Liver (tissue), 9 donors: ENCODE data around the gene KMT2E. TPM values are rescaled to one million over a fixed set of nuclear protein-coding genes. Genes with fewer than 3 reads are reported as not detected.

ENCODE experiments used
- DNase-seq: peaks from one replicate; pipeline ENCODE4 v3.0.0-alpha.2; 2017; ENCODE audit warnings: low spot score
- H3K27ac ChIP-seq, 2 donors: one replicate each; pipeline ENCODE4 v1.7.0; 2013; ENCODE audit warnings: inconsistent platforms in 2 of 2, low read length in 2 of 2, control low read depth in 1 of 2, low read depth in 1 of 2, mild to moderate bottlenecking in 1 of 2
- H3K27me3 ChIP-seq, 4 donors: one replicate each; pipeline versions ENCODE4 v1.6.1 to v1.7.0; 2013; ENCODE audit warnings: low read length in 3 of 4, inconsistent platforms in 1 of 4, mild to moderate bottlenecking in 1 of 4, moderate library complexity in 1 of 4; ENCODE audit not compliant: control insufficient read depth in 4 of 4, insufficient read depth in 4 of 4
- H3K36me3 ChIP-seq, 4 donors: one replicate each; pipeline versions ENCODE4 v1.6.1 to v1.7.0; 2013; ENCODE audit warnings: low read length in 3 of 4, mild to moderate bottlenecking in 3 of 4, low read depth in 1 of 4, moderate library complexity in 1 of 4; ENCODE audit not compliant: control insufficient read depth in 4 of 4, insufficient read depth in 3 of 4
- H3K4me1 ChIP-seq, 4 donors: one replicate each; pipeline versions ENCODE4 v1.6.1 to v1.7.0; 2013; ENCODE audit warnings: low read length in 3 of 4, mild to moderate bottlenecking in 3 of 4, moderate library complexity in 1 of 4; ENCODE audit not compliant: control insufficient read depth in 4 of 4, insufficient read depth in 4 of 4
- H3K4me3 ChIP-seq, 3 donors: one replicate each; pipeline versions ENCODE4 v1.6.1 to v1.7.0; 2013; ENCODE audit warnings: low read length in 3 of 3, control low read depth in 1 of 3, low read depth in 1 of 3, mild to moderate bottlenecking in 1 of 3
- H3K9ac ChIP-seq, 2 donors: one replicate each; pipeline ENCODE4 v1.7.0; 2013; ENCODE audit warnings: low read length in 2 of 2, mild to moderate bottlenecking in 2 of 2, moderate library complexity in 2 of 2, control low read depth in 1 of 2, low read depth in 1 of 2
- H3K9me3 ChIP-seq, 4 donors: one replicate each; pipeline versions ENCODE4 v1.6.1 to v1.7.0; 2013; ENCODE audit warnings: low read length in 3 of 4; ENCODE audit not compliant: control insufficient read depth in 4 of 4
- ATF3 ChIP-seq: IDR thresholded peaks from 2 replicates; pipeline ENCODE4 v1.6.1; 2016; ENCODE audit warnings: antibody characterized with exemption
- CTCF ChIP-seq: fragments of 150-350 bp; IDR thresholded peaks from 2 replicates; pipeline ENCODE4 v1.5.1; 2017; ENCODE audit warnings: improper control_type of control experiment, low read depth, low read length; ENCODE audit not compliant: missing input control
- EGR1 ChIP-seq, 2 donors: IDR thresholded peaks; 2 replicates each; pipeline ENCODE4 v1.6.1; 2016 to 2018; ENCODE audit warnings: antibody characterized with exemption in 2 of 2, low read depth in 2 of 2
- FOXA1 ChIP-seq: IDR thresholded peaks from 2 replicates; pipeline ENCODE4 v1.6.1; 2016; ENCODE audit warnings: antibody characterized with exemption
- FOXA2 ChIP-seq: IDR thresholded peaks from 2 replicates; pipeline ENCODE4 v1.6.1; 2016; ENCODE audit warnings: antibody characterized with exemption
- HNF4A ChIP-seq, 2 donors: conservative IDR thresholded peaks; 2 replicates each; pipeline ENCODE4 v1.6.1; 2016; ENCODE audit warnings: antibody characterized with exemption in 2 of 2, mild to moderate bottlenecking in 2 of 2
- HNF4G ChIP-seq: IDR thresholded peaks from 2 replicates; pipeline ENCODE4 v1.6.1; 2016; ENCODE audit warnings: antibody characterized with exemption
- JUND ChIP-seq, 2 donors: IDR thresholded peaks; 2 replicates each; pipeline ENCODE4 v1.6.1; 2016; ENCODE audit warnings: antibody characterized with exemption in 2 of 2
- MAX ChIP-seq: IDR thresholded peaks from 2 replicates; pipeline ENCODE4 v1.6.1; 2016; ENCODE audit warnings: antibody characterized with exemption
- NR2F2 ChIP-seq: IDR thresholded peaks from 2 replicates; pipeline ENCODE4 v1.6.1; 2016; ENCODE audit warnings: antibody characterized with exemption
- RAD21 ChIP-seq, 2 donors: IDR thresholded peaks; 2 replicates each; pipeline ENCODE4 v1.6.1; 2016; ENCODE audit warnings: antibody characterized with exemption in 2 of 2, mild to moderate bottlenecking in 2 of 2
- REST ChIP-seq: IDR thresholded peaks from 2 replicates; pipeline ENCODE4 v1.6.1; 2016; ENCODE audit warnings: antibody characterized with exemption, mild to moderate bottlenecking
- RXRA ChIP-seq, 2 donors: IDR thresholded peaks; 2 replicates each; pipeline ENCODE4 v1.6.1; 2017 to 2018; ENCODE audit warnings: antibody characterized with exemption in 2 of 2, mild to moderate bottlenecking in 1 of 2
- SP1 ChIP-seq: IDR thresholded peaks from 2 replicates; pipeline ENCODE4 v1.6.1; 2018; ENCODE audit warnings: antibody characterized with exemption, mild to moderate bottlenecking
- TAF1 ChIP-seq: conservative IDR thresholded peaks from 2 replicates; pipeline ENCODE4 v1.6.1; 2016; ENCODE audit warnings: antibody characterized with exemption, mild to moderate bottlenecking
- ZBTB33 ChIP-seq: IDR thresholded peaks from 2 replicates; pipeline ENCODE4 v1.6.1; 2016; ENCODE audit warnings: antibody characterized with exemption
- WGBS: extraction: QIAGEN DNeasy Blood & Tissue Kit; methylation state at CpG from one replicate; pipeline ENCODE4 v1.1.7; 2013; 5-methylcytosine and 5-hydroxymethylcytosine counted together
- polyA plus RNA-seq, 2 donors: library from polyadenylated mRNA; stranded (reverse) in 1 of 2; unstranded in 1 of 2; fragments of 200-250 nt in 1 of 2; fragments of >200 nt in 1 of 2; fragmentation: Nextera tagmentation in 1 of 2; extraction: Ambion mirVana in 1 of 2; gene quantifications; one replicate each; pipeline versions ENCODE4 v1.2.1 to v1.2.3, GENCODE V29; 2013 to 2015
- total RNA-seq, 2 donors: library from RNA; depleted of rRNA; stranded (reverse); fragments of >200 nt; gene quantifications; one replicate each; pipeline ENCODE4 v1.2.3, GENCODE V29; 2014
- donor health status: healthy.
- donor health status: healthy.
- donor health status: healthy.
- donor health status: healthy.
- donor health status: healthy.

Gene KMT2E
- total and polyA plus RNA-seq, 4 donors = 7.1 to 55.6 (median 42.4) TPM

- H3K4me1 ChIP-seq = peaks cover 11 to 25% (median 22%) of the 10 kb centered on the region in 4 donors
- peak overlapping the region; percentile 99 to 100 for H3K27ac ChIP-seq
- H3K9ac ChIP-seq = peak overlapping the region; percentile 99 to 100
- TF ChIP-seq MAX (no peak), REST (peak; percentile 27)
- peak overlapping the region; percentile 83 to 96 (median 91) for H3K4me3 ChIP-seq
- WGBS = under 1% methylated on average over 7 of the region's 7 CpGs
- H3K9me3 ChIP-seq = no peaks in the 10 kb centered on the region
- H3K36me3 ChIP-seq = no peaks in the 10 kb centered on the region
- DNase-seq = no peak
- no peaks in the 10 kb centered on the region for H3K27me3 ChIP-seq
Observed at GRCh38 chr7:105011141-105011830, 2.7 kb upstream of the KMT2E start.

- peak overlapping the region; percentile 99 to 100 for H3K27ac ChIP-seq
- TF ChIP-seq SP1 = no peak
- TF ChIP-seq ATF3 = no peak
- H3K36me3 ChIP-seq = no peaks in the 10 kb centered on the region
- peak overlapping the region; percentile 99 to 100 for H3K9ac ChIP-seq
- peak; percentile 44 for DNase-seq
- H3K9me3 ChIP-seq = no peaks in the 10 kb centered on the region
- WGBS = under 1% methylated on average over 21 of the region's 21 CpGs
- H3K4me1 ChIP-seq = peaks cover 9 to 32% (median 25%) of the 10 kb centered on the region in 4 donors
- peak overlapping the region; percentile 83 to 96 (median 91) for H3K4me3 ChIP-seq
- no peaks in the 10 kb centered on the region for H3K27me3 ChIP-seq
Observed at GRCh38 chr7:105011831-105012502, 2.0 kb upstream of the KMT2E start.

- under 1% methylated on average over 54 of the region's 54 CpGs for WGBS
- Histone ChIP-seq H3K9me3 (no peaks in the 10 kb centered on the region), H3K4me1 (peaks cover 4 to 36% (median 28%) of the 10 kb centered on the region in 4 donors), H3K27me3 (no peaks in the 10 kb centered on the region), H3K27ac (peak overlapping the region; percentile 99 to 100), H3K4me3 (peak overlapping the region; percentile 83 to 96 (median 91)), H3K36me3 (no peaks in the 10 kb centered on the region), H3K9ac (peak overlapping the region; percentile 99 to 100)
- DNase-seq = peak; percentile 98
- TF ChIP-seq FOXA1 (peak; percentile 72), ZBTB33 (peak; percentile 39), SP1 (peak; percentile 68), JUND (IDR thresholded peaks at IDR 0.05) (peak; percentile 96 to 97), NR2F2 (peak; percentile 8), EGR1 (IDR thresholded peaks at IDR 0.05; ENCODE audit: low read depth in 2 of 2) (peak; percentile 24 to 69), MAX (peak; percentile 59), HNF4A (conservative IDR thresholded peaks at IDR 0.05) (peak; percentile 70 to 75), RXRA (IDR thresholded peaks at IDR 0.05) (peak in 1 of 2 donors; percentile 48), RAD21 (IDR thresholded peaks at IDR 0.05) (peak; percentile 31 to 46), TAF1 (no peak), FOXA2 (peak; percentile 3), CTCF (no peak), HNF4G (no peak), ATF3 (peak; percentile 70)
Observed at GRCh38 chr7:105012503-105013220, 1.3 kb upstream of the KMT2E start.
